AG09319 (cell line): ENCODE results near the gene TICAM2.

Source experiments
- DNase-seq: peaks from one replicate; pipeline ENCODE4 v3.0.0-alpha.2; 2010; ENCODE audit warnings: low read depth; ENCODE audit errors: extremely low read depth
- TF ChIP-seq, protein P1 (sequence below): IDR thresholded peaks from 2 replicates; pipeline ENCODE4 v1.5.1; 2011; ENCODE audit warnings: low read depth, mild to moderate bottlenecking, inconsistent platforms, low read length, moderate library complexity

Gene TICAM2

GRCh38 chr5:115571441-115571878 is 30.8 kb downstream of the TICAM2 start:
- TF ChIP-seq, protein P1, sequence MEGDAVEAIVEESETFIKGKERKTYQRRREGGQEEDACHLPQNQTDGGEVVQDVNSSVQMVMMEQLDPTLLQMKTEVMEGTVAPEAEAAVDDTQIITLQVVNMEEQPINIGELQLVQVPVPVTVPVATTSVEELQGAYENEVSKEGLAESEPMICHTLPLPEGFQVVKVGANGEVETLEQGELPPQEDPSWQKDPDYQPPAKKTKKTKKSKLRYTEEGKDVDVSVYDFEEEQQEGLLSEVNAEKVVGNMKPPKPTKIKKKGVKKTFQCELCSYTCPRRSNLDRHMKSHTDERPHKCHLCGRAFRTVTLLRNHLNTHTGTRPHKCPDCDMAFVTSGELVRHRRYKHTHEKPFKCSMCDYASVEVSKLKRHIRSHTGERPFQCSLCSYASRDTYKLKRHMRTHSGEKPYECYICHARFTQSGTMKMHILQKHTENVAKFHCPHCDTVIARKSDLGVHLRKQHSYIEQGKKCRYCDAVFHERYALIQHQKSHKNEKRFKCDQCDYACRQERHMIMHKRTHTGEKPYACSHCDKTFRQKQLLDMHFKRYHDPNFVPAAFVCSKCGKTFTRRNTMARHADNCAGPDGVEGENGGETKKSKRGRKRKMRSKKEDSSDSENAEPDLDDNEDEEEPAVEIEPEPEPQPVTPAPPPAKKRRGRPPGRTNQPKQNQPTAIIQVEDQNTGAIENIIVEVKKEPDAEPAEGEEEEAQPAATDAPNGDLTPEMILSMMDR: no peak
- no peak for DNase-seq

GRCh38 chr5:115568668-115569067 is 33.6 kb downstream of the TICAM2 start:
- TF ChIP-seq, protein P1: no peak
- DNase-seq: no peak

DNA sequence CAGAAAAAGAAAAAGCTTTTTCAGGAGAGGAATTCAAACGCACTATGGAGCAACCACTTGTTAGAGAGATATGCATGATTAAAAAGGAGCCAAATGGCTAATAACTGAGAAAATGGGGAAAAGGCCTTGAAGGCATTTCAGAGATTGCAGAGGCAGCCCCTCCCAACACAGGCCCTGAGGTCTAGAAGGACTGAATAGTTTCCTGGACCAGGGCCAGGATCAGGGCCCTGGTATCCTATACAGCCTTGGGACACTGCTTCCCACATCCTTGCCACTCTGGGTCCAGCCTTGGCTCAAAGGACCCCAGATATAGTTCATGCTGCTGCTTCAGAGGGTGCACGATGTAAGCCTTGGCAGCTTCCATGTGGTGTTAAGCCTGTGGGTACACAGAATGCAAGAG is 37.0 kb downstream of the TICAM2 start:
- TF ChIP-seq, protein P1: no peak
- DNase-seq: no peak

GRCh38 chr5:115561176-115561575 is 41.1 kb downstream of the TICAM2 start:
- no peak for DNase-seq
- TF ChIP-seq, protein P1: no peak

GRCh38 chr5:115559524-115559923 is 42.8 kb downstream of the TICAM2 start:
- TF ChIP-seq, protein P1: no peak
- DNase-seq: no peak

GRCh38 chr5:115558388-115558956 is 43.8 kb downstream of the TICAM2 start:
- no peak for DNase-seq
- TF ChIP-seq, protein P1: no peak

- no peak for DNase-seq
- TF ChIP-seq, protein P1: no peak
Measured at GRCh38 chr5:115557667-115558387, 44.5 kb downstream of the TICAM2 start.
